ENCODE measurements around the gene STARD3NL. TPM values are rescaled to one million over a fixed set of nuclear protein-coding genes. Genes with fewer than 3 reads are reported as not detected.
"Not testable (repeated sequence)": the region's sequence is repeated elsewhere in the genome, so short reads cannot be mapped to it uniquely, and the experiment has no call there.

STARD3NL gene
- total RNA-seq, 1 donor from 2014 or later = 46.7 TPM

DNA sequence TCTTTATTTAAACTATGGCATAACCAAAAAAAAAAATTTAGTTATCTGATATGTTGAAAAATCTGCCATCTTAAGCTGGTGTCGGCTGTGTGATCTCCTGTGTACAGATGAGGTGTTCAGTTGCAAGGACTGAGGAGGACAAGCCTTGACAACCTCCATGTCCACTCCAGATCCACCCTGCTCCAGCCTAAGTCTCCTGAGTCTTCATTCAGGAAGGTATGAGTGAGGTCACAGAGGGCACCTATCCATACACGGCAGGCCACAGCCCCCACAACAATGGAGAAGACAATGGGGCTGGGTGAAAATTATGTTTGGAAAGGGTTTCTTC lies 79.3 kb downstream of the STARD3NL start:
- H3K27me3 Mint-ChIP-seq = no peaks in the 10 kb centered on the region
- H3K4me3 Mint-ChIP-seq = no peak overlapping the region
- TF ChIP-seq, protein P1, sequence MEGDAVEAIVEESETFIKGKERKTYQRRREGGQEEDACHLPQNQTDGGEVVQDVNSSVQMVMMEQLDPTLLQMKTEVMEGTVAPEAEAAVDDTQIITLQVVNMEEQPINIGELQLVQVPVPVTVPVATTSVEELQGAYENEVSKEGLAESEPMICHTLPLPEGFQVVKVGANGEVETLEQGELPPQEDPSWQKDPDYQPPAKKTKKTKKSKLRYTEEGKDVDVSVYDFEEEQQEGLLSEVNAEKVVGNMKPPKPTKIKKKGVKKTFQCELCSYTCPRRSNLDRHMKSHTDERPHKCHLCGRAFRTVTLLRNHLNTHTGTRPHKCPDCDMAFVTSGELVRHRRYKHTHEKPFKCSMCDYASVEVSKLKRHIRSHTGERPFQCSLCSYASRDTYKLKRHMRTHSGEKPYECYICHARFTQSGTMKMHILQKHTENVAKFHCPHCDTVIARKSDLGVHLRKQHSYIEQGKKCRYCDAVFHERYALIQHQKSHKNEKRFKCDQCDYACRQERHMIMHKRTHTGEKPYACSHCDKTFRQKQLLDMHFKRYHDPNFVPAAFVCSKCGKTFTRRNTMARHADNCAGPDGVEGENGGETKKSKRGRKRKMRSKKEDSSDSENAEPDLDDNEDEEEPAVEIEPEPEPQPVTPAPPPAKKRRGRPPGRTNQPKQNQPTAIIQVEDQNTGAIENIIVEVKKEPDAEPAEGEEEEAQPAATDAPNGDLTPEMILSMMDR (conservative IDR thresholded peaks at IDR 0.05) = no peak
- no peaks in the 10 kb centered on the region for H3K4me1 Mint-ChIP-seq (ENCODE audit: unreplicated experiment)
- DNase-seq (ENCODE audit: extremely low spot score, unreplicated experiment) = no peak
- no peak overlapping the region for H3K27ac Mint-ChIP-seq
- H3K36me3 Mint-ChIP-seq = no peaks in the 10 kb centered on the region
- H3K9me3 Mint-ChIP-seq = no peaks in the 10 kb centered on the region

DNA sequence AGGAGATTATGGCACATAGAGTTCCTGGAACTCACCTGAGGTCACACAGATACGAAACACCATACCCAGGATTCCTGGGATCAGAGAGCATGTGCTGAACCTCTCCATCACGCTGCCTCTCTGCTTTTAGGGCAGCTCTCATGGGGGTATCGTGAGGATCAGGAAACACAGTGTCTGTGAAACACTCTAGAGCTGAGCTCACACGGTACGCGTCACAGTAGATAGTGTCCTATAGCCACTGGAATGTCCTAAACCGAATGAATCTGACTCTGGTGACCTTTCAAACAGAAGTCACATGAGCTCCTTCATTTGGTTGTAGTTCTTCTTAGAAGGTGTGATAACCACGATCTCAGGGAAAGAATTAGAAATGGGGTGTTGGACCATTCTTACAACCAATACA lies 81.1 kb downstream of the STARD3NL start:
- H3K4me1 Mint-ChIP-seq (ENCODE audit: unreplicated experiment); DNase-seq (ENCODE audit: extremely low spot score, unreplicated experiment); H3K27ac Mint-ChIP-seq; H3K4me3 Mint-ChIP-seq; H3K27me3 Mint-ChIP-seq; H3K36me3 Mint-ChIP-seq; H3K9me3 Mint-ChIP-seq: not testable (repeated sequence)

DNA sequence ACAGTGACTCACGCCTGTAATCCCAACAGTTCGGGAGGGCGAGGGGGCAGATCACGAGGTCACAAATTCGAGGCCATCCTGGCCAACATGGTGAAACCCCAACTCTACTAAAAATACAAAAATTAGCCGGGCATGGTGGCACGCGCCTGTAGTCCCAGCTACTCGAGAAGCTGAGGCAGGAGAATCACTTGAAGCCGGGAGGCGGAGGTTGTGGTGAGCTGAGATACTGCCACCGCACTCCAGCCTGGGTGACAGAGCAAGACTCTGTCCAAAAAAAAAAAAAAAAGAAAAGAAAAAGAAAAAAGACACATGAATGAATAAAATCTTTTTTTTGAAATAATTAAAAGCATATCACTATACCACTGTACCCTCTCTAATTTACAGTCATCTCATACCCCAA lies 83.6 kb downstream of the STARD3NL start:
- not testable (repeated sequence) for H3K9me3 Mint-ChIP-seq; H3K4me1 Mint-ChIP-seq (ENCODE audit: unreplicated experiment); H3K27ac Mint-ChIP-seq; H3K27me3 Mint-ChIP-seq; H3K4me3 Mint-ChIP-seq; H3K36me3 Mint-ChIP-seq; DNase-seq (ENCODE audit: extremely low spot score, unreplicated experiment)

DNA sequence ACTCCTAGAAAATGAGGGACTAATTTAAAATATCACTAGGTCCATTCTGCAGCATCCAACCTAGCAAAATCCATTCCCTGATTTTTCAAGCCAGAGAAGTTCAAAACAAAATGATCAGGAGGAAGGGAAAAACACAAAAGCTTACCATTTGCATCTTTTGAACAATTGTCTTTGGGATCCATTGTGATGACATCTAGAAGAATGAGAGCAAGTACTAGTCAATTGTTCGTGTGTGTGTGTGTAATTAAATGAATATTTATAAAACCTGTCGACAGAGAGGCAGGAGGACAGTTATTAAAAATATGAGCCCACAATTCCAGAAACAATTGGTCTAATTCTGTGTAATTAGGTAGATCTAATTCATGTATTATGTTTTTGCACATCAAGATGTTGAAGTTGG lies 84.0 kb downstream of the STARD3NL start:
- not testable (repeated sequence) for H3K27ac Mint-ChIP-seq; DNase-seq (ENCODE audit: extremely low spot score, unreplicated experiment); H3K27me3 Mint-ChIP-seq; H3K4me3 Mint-ChIP-seq; H3K4me1 Mint-ChIP-seq (ENCODE audit: unreplicated experiment); H3K36me3 Mint-ChIP-seq; H3K9me3 Mint-ChIP-seq

DNA sequence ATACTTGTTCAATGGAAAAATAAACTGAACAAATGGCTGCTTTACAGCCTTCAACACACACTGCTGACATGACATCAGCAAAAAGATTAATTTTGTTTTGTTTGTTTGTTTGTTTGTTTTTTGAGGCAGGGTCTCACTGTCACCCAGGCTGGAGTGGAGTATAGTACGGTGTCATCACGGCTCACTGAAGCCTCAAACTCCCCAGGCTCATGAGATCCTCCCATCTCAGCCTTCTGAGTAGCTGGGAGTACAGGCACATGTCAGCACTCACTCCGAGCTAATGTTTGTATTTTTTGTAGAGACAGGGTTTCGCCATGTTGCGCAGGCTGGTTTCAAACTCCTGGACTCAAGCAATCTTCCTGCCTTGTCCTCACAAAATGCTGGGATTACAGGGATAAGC lies 84.5 kb downstream of the STARD3NL start:
- no peaks in the 10 kb centered on the region for H3K36me3 Mint-ChIP-seq
- no peaks in the 10 kb centered on the region for H3K27me3 Mint-ChIP-seq
- H3K9me3 Mint-ChIP-seq = no peaks in the 10 kb centered on the region
- no peak overlapping the region for H3K4me3 Mint-ChIP-seq
- no peak overlapping the region for H3K27ac Mint-ChIP-seq
- no peak for DNase-seq (ENCODE audit: extremely low spot score, unreplicated experiment)
- TF ChIP-seq, protein P1 (conservative IDR thresholded peaks at IDR 0.05) = no peak
- peaks cover 4% of the 10 kb centered on the region for H3K4me1 Mint-ChIP-seq (ENCODE audit: unreplicated experiment)

DNA sequence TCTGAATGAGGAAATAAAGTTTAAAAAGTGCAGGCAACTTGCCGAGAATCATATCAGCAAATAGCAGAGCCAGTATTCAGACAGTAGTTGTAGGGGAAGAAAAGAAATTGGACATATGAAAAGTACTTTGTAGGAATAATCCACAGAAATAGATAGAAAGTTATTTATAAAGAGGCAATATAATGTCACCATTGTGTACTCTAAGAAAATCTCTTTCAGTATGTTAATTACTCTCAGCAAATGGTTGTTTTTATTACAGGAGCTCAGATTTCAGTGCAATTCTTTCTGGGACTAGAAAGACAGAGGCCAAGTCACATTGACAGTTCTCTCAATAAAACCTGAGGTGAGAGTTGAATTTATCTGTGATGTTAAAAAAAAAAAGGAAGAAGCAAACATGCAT lies 85.2 kb downstream of the STARD3NL start:
- not testable (repeated sequence) for H3K4me3 Mint-ChIP-seq; H3K36me3 Mint-ChIP-seq; DNase-seq (ENCODE audit: extremely low spot score, unreplicated experiment); H3K27me3 Mint-ChIP-seq; H3K4me1 Mint-ChIP-seq (ENCODE audit: unreplicated experiment); H3K27ac Mint-ChIP-seq; H3K9me3 Mint-ChIP-seq

DNA sequence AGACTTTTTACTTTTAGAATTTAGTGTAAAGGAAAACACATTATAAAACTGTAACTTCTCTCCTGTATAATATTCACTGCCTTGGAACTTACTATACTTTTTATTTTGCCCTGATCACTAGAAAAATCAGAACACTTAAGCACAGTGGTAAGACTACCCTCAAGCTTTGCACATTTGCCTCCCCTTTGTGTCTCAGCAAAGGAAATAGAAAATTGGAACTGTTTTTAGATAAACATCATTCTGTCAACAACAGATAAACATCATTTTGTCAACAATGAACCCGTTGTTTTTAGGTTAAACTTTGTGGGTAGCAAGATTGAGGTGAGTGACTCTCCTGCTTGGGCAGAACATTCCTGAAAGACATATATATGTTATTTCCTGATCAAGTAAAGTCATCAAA lies 86.6 kb downstream of the STARD3NL start:
- H3K4me3 Mint-ChIP-seq; H3K9me3 Mint-ChIP-seq; DNase-seq (ENCODE audit: extremely low spot score, unreplicated experiment); H3K27ac Mint-ChIP-seq; H3K4me1 Mint-ChIP-seq (ENCODE audit: unreplicated experiment); H3K27me3 Mint-ChIP-seq; H3K36me3 Mint-ChIP-seq: not testable (repeated sequence)

DNA sequence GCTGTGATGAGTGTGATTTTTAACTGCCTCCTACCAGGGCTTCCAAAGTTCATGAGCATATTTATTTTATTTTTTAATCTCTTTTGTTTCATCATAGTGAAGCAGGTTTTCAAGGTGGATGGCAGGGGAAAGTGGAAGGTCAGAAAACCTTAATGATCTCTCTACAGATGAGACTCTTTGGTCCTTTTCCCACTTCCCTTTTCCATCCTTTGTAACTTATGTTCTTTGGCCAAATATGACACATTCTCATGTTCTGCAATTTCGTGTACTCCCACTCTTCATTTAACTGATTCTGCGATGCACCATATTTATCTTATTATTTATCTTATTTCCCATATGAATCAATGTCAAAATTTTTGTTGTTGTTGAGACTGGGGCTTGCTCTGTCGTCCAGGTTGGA lies 87.9 kb downstream of the STARD3NL start:
- not testable (repeated sequence) for H3K9me3 Mint-ChIP-seq; H3K4me3 Mint-ChIP-seq; DNase-seq (ENCODE audit: extremely low spot score, unreplicated experiment); H3K27me3 Mint-ChIP-seq; H3K27ac Mint-ChIP-seq; H3K4me1 Mint-ChIP-seq (ENCODE audit: unreplicated experiment); H3K36me3 Mint-ChIP-seq

DNA sequence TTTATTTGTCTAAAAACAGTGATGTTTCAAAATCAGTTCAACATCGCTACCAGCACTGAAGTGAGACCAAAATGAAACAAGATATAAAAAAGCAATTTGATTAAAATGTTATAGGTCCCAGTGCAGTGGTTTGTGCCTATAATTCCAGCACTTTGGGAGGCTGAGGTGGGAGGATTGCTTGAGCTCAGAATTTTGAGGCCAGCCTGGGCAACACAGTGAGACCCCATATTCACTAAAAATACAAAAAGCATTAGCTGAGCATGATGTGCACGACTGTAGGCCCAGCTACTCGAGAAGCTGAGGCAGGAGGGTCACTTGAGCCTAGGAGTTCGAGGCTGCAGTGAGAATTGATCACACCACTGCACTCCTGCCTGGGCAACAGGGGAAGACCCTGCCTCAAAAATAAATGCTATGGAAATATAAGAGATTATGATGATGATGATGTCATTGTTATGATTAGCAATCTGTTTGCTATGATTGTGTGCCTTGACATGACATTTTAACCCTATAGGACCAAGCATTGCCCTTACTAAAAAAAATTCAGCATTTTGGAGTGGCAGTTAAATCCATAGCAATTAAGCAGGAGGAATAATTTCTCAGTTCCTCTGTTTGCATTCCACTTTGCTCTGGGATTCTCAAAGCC lies 91.8 kb downstream of the STARD3NL start:
- not testable (repeated sequence) for DNase-seq (ENCODE audit: extremely low spot score, unreplicated experiment); H3K4me3 Mint-ChIP-seq; H3K36me3 Mint-ChIP-seq; H3K4me1 Mint-ChIP-seq (ENCODE audit: unreplicated experiment); H3K9me3 Mint-ChIP-seq; H3K27me3 Mint-ChIP-seq; H3K27ac Mint-ChIP-seq

DNA sequence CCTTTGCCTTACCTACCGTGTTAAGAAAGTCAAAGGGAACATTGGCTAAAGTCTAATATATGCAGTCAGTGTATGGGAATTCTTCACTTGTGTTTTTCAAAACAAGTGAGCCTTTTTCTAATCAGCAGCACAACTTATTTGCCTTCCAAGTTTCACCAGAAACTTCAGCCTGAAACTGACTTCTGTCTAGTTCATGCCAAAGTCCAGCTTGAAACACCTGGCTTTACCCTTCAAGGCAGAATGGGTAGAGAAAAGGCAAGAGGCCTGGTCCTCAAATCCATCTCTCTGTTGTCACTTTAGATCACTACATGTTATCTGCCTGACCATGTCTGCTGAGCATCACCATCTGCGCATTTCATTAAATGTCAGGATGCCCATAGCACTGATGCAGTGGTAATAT lies 92.4 kb downstream of the STARD3NL start:
- H3K27ac Mint-ChIP-seq; H3K36me3 Mint-ChIP-seq; H3K9me3 Mint-ChIP-seq; H3K4me1 Mint-ChIP-seq (ENCODE audit: unreplicated experiment); H3K4me3 Mint-ChIP-seq; H3K27me3 Mint-ChIP-seq; DNase-seq (ENCODE audit: extremely low spot score, unreplicated experiment): not testable (repeated sequence)
